GM19023 (cell line): Measurements from ENCODE around the gene CLCA1.

Source experiments
- ATAC-seq: cut with Tn5 transposase; IDR thresholded peaks from one replicate; pipeline ENCODE4 v1.9.1; 2021; ENCODE audit warnings: mild to moderate bottlenecking, moderate library complexity; ENCODE audit not compliant: unreplicated experiment

CLCA1 gene

GRCh38 chr1:86468501-86468977 is at the start of gene CLCA1:
CLCA1 (plus strand) TSS chr1:86468927; CDS start chr1:86468972, 45 bp downstream.
- no peak for ATAC-seq

GRCh38 chr1:86419277-86419903 is 49.3 kb upstream of the CLCA1 start:
- ATAC-seq, result no peak

GRCh38 chr1:86421601-86422280 is 47.0 kb upstream of the CLCA1 start:
- no peak for ATAC-seq

- ATAC-seq, result no peak
Observed at GRCh38 chr1:86423473-86423872, 45.3 kb upstream of the CLCA1 start.

GRCh38 chr1:86423873-86424272 is 44.9 kb upstream of the CLCA1 start, which contains the start of gene CLCA2:
CLCA2 (plus strand) TSS chr1:86424171; CDS start chr1:86424248, 77 bp downstream.
- no peak for ATAC-seq

- no peak for ATAC-seq
Observed at GRCh38 chr1:86429122-86429725, 39.5 kb upstream of the CLCA1 start.

GRCh38 chr1:86429835-86430234 is 38.9 kb upstream of the CLCA1 start:
- no peak for ATAC-seq

- ATAC-seq, result no peak
Observed at GRCh38 chr1:86430376-86430775, 38.4 kb upstream of the CLCA1 start.

- ATAC-seq, result no peak
Observed at GRCh38 chr1:86434059-86434458, 34.7 kb upstream of the CLCA1 start.

- no peak for ATAC-seq
Observed at GRCh38 chr1:86435327-86435726, 33.4 kb upstream of the CLCA1 start.

GRCh38 chr1:86436041-86436440 is 32.7 kb upstream of the CLCA1 start:
- no peak for ATAC-seq

- ATAC-seq, result no peak
Observed at GRCh38 chr1:86441581-86441980, 27.1 kb upstream of the CLCA1 start.

GRCh38 chr1:86441997-86442396 is 26.7 kb upstream of the CLCA1 start:
- ATAC-seq, result no peak

- ATAC-seq, result no peak
Observed at GRCh38 chr1:86445919-86446318, 22.8 kb upstream of the CLCA1 start.

GRCh38 chr1:86447198-86447790 is 21.4 kb upstream of the CLCA1 start:
- no peak for ATAC-seq

- ATAC-seq, result no peak
Observed at GRCh38 chr1:86448670-86449069, 20.1 kb upstream of the CLCA1 start.

- ATAC-seq, result no peak
Observed at GRCh38 chr1:86449103-86449502, 19.6 kb upstream of the CLCA1 start.

- no peak for ATAC-seq
Observed at GRCh38 chr1:86450847-86451246, 17.9 kb upstream of the CLCA1 start.

GRCh38 chr1:86453664-86454063 is 15.1 kb upstream of the CLCA1 start:
- no peak for ATAC-seq

- ATAC-seq, result no peak
Observed at GRCh38 chr1:86455073-86455472, 13.7 kb upstream of the CLCA1 start.

GRCh38 chr1:86460998-86461397 is 7.7 kb upstream of the CLCA1 start:
- no peak for ATAC-seq

- no peak for ATAC-seq
Observed at GRCh38 chr1:86461482-86461881, 7.2 kb upstream of the CLCA1 start.
